Mucosa of stomach (tissue), 1 donor: ENCODE data around the gene TRAF3IP3.

Experiments
- H3K27me3 ChIP-seq: one replicate; pipeline ENCODE4 v1.7.0; 2013; ENCODE audit warnings: mild to moderate bottlenecking, low read length; ENCODE audit not compliant: control insufficient read depth, insufficient read depth
- H3K36me3 ChIP-seq: one replicate; pipeline ENCODE4 v1.7.0; 2013; ENCODE audit warnings: low read length; ENCODE audit not compliant: control insufficient read depth, insufficient read depth
- H3K4me1 ChIP-seq: one replicate; pipeline ENCODE4 v1.7.0; 2013; ENCODE audit warnings: mild to moderate bottlenecking, low read length; ENCODE audit not compliant: control insufficient read depth, insufficient read depth
- H3K4me3 ChIP-seq: one replicate; pipeline ENCODE4 v1.7.0; 2013; ENCODE audit warnings: low read length
- H3K9ac ChIP-seq: one replicate; pipeline ENCODE4 v1.7.0; 2013; ENCODE audit warnings: mild to moderate bottlenecking, low read length, moderate library complexity
- H3K9me3 ChIP-seq: one replicate; pipeline ENCODE4 v1.7.0; 2013; ENCODE audit warnings: mild to moderate bottlenecking, low read length, moderate library complexity; ENCODE audit not compliant: control insufficient read depth
- donor health status: Pancreatic carcinoma.

TRAF3IP3 gene

GRCh38 chr1:209807509-209807908, 51.7 kb downstream of the TRAF3IP3 start:
- Histone ChIP-seq H3K9ac (no peak overlapping the region), H3K4me3 (no peak overlapping the region), H3K27me3 (no peaks in the 10 kb centered on the region), H3K4me1 (peaks cover 37% of the 10 kb centered on the region), H3K36me3 (no peaks in the 10 kb centered on the region), H3K9me3 (no peaks in the 10 kb centered on the region)

DNA sequence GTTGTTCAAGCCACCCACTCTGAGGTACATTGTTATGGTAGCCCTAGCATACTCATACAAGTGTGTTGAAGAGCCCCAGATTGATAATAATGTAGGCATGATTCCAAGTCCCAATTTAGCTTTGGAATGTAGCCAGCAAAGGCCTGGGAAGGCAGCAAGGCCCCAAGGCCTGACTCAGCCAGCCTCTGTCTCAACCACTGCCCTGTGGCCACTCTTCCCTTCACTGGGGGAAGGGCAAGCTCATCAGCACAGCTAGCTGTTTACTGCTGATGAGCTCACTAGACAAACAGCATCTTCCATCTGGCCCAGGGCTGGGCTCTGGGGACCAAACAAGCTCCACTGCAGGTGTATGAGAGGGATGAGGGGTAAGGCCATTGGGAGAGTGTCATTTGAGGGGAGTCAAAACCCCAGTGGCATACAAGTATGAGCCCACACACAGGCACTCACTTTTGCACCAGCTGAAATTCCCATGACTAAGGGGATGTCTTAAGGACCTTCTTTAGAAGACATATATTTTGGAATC, 52.3 kb downstream of the TRAF3IP3 start:
- Histone ChIP-seq H3K4me3 (no peak overlapping the region), H3K9me3 (no peaks in the 10 kb centered on the region), H3K36me3 (no peaks in the 10 kb centered on the region), H3K27me3 (no peaks in the 10 kb centered on the region), H3K9ac (no peak overlapping the region), H3K4me1 (peaks cover 31% of the 10 kb centered on the region)

DNA sequence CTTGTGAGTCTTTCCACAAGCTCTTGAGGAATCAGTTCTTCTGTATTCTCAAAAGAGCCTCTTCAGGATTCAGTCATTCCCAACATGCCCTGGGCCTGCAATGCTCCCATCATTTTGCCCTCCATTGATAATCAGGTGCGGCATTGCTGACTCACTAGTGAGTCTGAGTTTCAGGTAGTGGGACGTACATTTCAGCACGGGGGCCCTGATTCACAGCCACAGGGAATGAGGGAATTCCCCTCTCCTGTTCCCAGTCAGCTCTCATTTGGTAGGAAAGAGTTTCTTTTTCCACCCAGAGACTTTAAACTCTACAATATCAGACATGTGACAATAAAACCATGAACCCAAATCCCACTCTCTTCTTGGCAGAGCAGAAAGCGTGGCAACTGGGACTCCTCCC, 53.8 kb downstream of the TRAF3IP3 start:
- Histone ChIP-seq H3K4me1 (peaks cover 19% of the 10 kb centered on the region), H3K27me3 (no peaks in the 10 kb centered on the region), H3K9me3 (no peaks in the 10 kb centered on the region), H3K4me3 (no peak overlapping the region), H3K9ac (no peak overlapping the region), H3K36me3 (no peaks in the 10 kb centered on the region)

- no peaks in the 10 kb centered on the region for H3K9me3 ChIP-seq
- H3K9ac ChIP-seq = no peak overlapping the region
- H3K4me1 ChIP-seq = peaks cover 16% of the 10 kb centered on the region
- no peak overlapping the region for H3K4me3 ChIP-seq
- no peaks in the 10 kb centered on the region for H3K27me3 ChIP-seq
- no peaks in the 10 kb centered on the region for H3K36me3 ChIP-seq
Measured at GRCh38 chr1:209810783-209811182, 54.9 kb downstream of the TRAF3IP3 start.

GRCh38 chr1:209813902-209814301, 58.0 kb downstream of the TRAF3IP3 start:
- Histone ChIP-seq H3K4me3 (no peak overlapping the region), H3K9ac (no peak overlapping the region)

GRCh38 chr1:209815490-209815889, 59.6 kb downstream of the TRAF3IP3 start:
- no peaks in the 10 kb centered on the region for H3K4me1 ChIP-seq
- no peaks in the 10 kb centered on the region for H3K9me3 ChIP-seq
- no peak overlapping the region for H3K9ac ChIP-seq
- H3K4me3 ChIP-seq = no peak overlapping the region
- H3K36me3 ChIP-seq = no peaks in the 10 kb centered on the region
- no peaks in the 10 kb centered on the region for H3K27me3 ChIP-seq

More at GRCh38 chr1:209813902-209814301, 58.0 kb downstream of the TRAF3IP3 start:
- Histone ChIP-seq H3K4me1 (no peaks in the 10 kb centered on the region), H3K9me3 (no peaks in the 10 kb centered on the region), H3K36me3 (no peaks in the 10 kb centered on the region), H3K27me3 (no peaks in the 10 kb centered on the region)

- H3K4me3 ChIP-seq = no peak overlapping the region
- H3K9me3 ChIP-seq = no peaks in the 10 kb centered on the region
- no peak overlapping the region for H3K9ac ChIP-seq
- H3K4me1 ChIP-seq = no peaks in the 10 kb centered on the region
- H3K27me3 ChIP-seq = no peaks in the 10 kb centered on the region
- no peaks in the 10 kb centered on the region for H3K36me3 ChIP-seq
Measured at GRCh38 chr1:209815931-209816341, 60.1 kb downstream of the TRAF3IP3 start.

- Histone ChIP-seq H3K4me1 (no peaks in the 10 kb centered on the region), H3K9ac (no peak overlapping the region), H3K9me3 (no peaks in the 10 kb centered on the region), H3K27me3 (no peaks in the 10 kb centered on the region), H3K4me3 (no peak overlapping the region), H3K36me3 (no peaks in the 10 kb centered on the region)
Measured at GRCh38 chr1:209816923-209817322, 61.1 kb downstream of the TRAF3IP3 start.

GRCh38 chr1:209817691-209818090, 61.8 kb downstream of the TRAF3IP3 start:
- H3K9ac ChIP-seq = no peak overlapping the region

DNA sequence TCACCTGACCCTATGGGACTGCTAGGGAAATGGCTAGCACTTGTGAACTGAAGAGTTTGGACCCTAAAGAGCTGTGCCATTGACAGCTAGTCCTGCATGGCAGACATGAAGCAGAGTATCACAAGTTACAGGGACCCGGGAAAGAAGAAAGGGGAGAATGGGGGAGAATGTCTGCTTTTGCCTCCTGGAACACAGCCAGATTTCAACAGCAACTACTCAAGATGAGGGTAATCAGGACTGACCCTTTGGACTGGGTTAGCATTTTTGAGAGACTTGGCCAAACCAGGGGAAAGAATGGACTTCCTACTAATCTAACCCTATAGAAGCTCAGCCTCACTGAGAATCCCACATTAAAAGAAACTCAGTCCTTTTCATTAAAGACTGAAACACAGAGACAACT, 63.2 kb downstream of the TRAF3IP3 start:
- Histone ChIP-seq H3K9me3 (no peaks in the 10 kb centered on the region), H3K4me1 (no peaks in the 10 kb centered on the region), H3K36me3 (no peaks in the 10 kb centered on the region), H3K4me3 (no peak overlapping the region), H3K9ac (no peak overlapping the region), H3K27me3 (no peaks in the 10 kb centered on the region)

More at GRCh38 chr1:209817691-209818090, 61.8 kb downstream of the TRAF3IP3 start:
- H3K36me3 ChIP-seq = no peaks in the 10 kb centered on the region
- no peaks in the 10 kb centered on the region for H3K9me3 ChIP-seq
- no peaks in the 10 kb centered on the region for H3K4me1 ChIP-seq
- no peak overlapping the region for H3K4me3 ChIP-seq
- H3K27me3 ChIP-seq = no peaks in the 10 kb centered on the region

DNA sequence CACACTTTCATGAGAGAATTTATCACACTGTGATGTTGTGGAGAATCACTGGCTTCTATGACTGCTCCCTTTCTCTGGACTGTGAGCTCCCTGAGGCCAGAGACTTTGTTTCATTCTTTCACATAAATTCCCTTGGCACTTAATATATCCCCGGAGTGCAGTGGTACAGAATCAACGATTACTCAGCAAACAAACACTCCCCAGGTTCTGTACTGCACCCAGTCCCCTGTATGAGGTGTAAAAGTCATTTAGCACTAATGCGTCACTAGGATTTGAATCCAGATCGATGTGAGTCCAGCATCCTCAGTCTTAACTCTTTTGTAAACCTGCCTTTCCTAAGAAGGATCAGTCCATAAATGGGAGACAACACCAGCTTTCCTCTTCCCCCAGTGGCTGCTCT, 65.1 kb downstream of the TRAF3IP3 start:
- Histone ChIP-seq H3K9ac (no peak overlapping the region), H3K4me1 (peaks cover 3% of the 10 kb centered on the region), H3K27me3 (no peaks in the 10 kb centered on the region), H3K9me3 (no peaks in the 10 kb centered on the region), H3K4me3 (no peak overlapping the region), H3K36me3 (no peaks in the 10 kb centered on the region)

DNA sequence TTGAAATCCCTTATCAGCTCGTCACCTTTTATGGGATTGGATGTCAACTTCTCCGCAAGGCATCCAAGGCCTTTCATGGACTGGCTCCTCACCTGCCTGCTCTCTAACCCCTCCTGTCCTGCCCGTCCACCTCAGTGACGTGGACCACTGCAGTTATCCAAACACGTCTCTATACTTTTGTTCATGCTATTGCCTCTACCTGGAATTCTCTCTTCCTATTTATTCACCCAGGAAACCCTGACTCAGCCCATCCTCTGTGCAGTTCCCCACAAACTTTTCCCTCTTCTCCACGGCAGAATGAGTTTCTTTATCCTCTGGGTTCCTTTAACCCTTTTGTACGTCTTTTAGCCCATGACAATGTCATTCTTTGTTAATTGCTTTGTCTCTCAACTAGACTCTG, 66.9 kb downstream of the TRAF3IP3 start:
- Histone ChIP-seq H3K27me3 (no peaks in the 10 kb centered on the region), H3K4me3 (no peak overlapping the region), H3K9ac (no peak overlapping the region), H3K36me3 (no peaks in the 10 kb centered on the region), H3K9me3 (no peaks in the 10 kb centered on the region), H3K4me1 (peaks cover 9% of the 10 kb centered on the region)
